CMK (cell line): ENCODE measurements around the gene NR0B1.

ENCODE experiments used
- DNase-seq: peaks from one replicate; pipeline ENCODE4 v3.0.0-alpha.2; 2010; ENCODE audit warnings: low read depth

NR0B1 gene, protein sequence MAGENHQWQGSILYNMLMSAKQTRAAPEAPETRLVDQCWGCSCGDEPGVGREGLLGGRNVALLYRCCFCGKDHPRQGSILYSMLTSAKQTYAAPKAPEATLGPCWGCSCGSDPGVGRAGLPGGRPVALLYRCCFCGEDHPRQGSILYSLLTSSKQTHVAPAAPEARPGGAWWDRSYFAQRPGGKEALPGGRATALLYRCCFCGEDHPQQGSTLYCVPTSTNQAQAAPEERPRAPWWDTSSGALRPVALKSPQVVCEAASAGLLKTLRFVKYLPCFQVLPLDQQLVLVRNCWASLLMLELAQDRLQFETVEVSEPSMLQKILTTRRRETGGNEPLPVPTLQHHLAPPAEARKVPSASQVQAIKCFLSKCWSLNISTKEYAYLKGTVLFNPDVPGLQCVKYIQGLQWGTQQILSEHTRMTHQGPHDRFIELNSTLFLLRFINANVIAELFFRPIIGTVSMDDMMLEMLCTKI

GRCh38 chrX:30309139-30309571, at the start of gene NR0B1:
Gene NR0B1 (minus strand): TSS chrX:30309390. CDS start chrX:30309363, 27 bp downstream.
- no peak for DNase-seq

GRCh38 chrX:30349946-30350345, 40.8 kb upstream of the NR0B1 start:
- no peak for DNase-seq

- no peak for DNase-seq
Observed at GRCh38 chrX:30343206-30343605, 34.0 kb upstream of the NR0B1 start.

DNA sequence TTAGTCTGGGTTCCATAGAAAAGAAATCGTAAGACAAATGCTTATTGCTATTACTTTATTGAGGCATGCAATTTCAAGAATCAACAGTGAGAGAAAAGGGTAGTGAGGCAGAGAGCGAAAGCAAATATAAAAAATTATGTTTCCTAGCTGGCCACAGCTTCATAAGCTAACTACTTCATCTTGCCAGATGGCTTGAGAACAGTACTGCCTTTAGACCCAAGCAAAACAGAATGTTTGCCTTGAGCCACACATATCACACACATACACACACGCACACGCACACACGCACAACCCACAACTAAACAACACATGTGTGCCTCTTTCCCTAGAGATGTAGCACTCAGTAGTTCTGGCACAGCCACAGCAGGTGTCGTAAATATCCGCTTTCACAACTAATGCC, 31.6 kb upstream of the NR0B1 start:
- no peak for DNase-seq

- DNase-seq: no peak
Observed at GRCh38 chrX:30327762-30328161, 18.6 kb upstream of the NR0B1 start.

- no peak for DNase-seq
Observed at GRCh38 chrX:30317308-30317707, 8.1 kb upstream of the NR0B1 start.

GRCh38 chrX:30313322-30313721, 4.1 kb upstream of the NR0B1 start:
- no peak for DNase-seq

- DNase-seq: no peak
Observed at GRCh38 chrX:30312858-30313257, 3.7 kb upstream of the NR0B1 start.

GRCh38 chrX:30310429-30311206, 1.4 kb upstream of the NR0B1 start:
- no peak for DNase-seq

DNA sequence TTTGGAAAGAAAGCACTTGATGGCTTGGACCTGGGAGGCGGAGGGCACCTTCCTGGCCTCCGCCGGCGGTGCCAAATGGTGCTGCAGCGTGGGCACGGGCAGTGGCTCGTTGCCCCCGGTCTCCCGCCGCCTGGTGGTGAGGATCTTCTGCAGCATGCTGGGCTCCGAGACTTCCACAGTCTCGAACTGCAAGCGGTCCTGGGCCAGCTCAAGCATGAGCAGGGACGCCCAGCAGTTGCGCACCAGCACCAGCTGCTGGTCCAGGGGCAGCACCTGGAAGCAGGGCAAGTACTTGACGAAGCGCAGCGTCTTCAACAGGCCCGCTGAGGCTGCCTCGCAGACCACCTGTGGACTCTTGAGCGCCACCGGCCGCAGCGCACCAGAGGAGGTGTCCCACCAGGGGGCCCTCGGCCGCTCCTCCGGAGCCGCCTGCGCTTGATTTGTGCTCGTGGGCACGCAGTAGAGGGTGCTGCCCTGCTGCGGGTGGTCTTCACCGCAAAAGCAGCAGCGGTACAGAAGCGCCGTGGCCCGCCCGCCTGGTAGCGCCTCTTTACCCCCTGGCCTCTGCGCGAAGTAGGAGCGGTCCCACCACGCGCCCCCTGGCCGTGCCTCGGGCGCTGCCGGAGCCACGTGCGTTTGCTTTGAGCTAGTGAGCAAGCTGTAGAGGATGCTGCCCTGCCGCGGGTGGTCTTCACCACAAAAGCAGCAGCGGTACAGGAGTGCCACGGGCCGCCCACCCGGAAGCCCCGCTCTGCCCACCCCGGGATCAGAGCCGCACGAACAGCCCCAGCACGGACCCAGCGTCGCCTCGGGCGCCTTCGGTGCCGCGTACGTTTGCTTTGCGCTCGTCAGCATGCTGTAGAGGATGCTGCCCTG, 689 bp downstream of the NR0B1 start:
- DNase-seq: no peak

- DNase-seq: no peak
Observed at GRCh38 chrX:30307466-30307865, 1.7 kb downstream of the NR0B1 start.

DNA sequence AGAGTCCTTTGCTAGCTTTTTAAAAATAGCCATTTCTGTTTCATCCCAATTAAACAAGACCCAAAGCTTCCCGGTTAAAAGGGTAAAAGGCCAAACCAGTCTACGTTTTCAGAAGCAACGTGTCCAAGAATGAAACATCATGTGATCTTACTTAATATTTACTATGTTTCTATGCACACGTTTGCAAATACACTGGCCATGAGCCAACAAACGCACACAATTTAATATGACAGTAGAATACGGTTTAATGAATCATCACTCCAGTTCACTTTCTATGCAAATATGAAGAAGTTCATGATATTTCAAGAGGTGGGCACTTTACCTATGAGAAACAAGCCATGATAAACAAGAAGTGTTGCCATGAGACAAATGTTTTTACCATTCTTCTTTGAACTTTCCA, 4.3 kb downstream of the NR0B1 start:
- no peak for DNase-seq

- DNase-seq: no peak
Observed at GRCh38 chrX:30302956-30303355, 6.2 kb downstream of the NR0B1 start.

DNA sequence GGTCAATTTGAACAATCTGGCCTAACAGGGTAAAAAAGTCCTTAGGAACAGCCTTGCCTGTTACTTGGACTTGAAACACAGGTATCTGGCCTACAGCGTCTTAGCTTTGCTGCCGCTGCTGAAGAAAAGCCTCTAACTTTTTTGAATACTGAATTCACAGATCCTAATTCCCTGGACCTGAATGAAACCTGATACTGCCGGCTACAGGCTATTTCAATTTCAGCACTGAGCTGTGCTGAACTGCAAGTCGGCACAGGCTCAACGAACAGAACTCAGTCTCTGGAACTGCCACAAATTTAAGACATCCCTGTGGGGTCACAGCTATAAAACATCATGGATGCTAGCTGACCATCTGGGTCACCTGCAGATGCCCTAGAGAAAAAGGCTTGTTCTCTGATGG, 7.2 kb downstream of the NR0B1 start:
- DNase-seq: no peak

GRCh38 chrX:30301208-30301607, 8.0 kb downstream of the NR0B1 start:
- no peak for DNase-seq

- no peak for DNase-seq
Observed at GRCh38 chrX:30296408-30297254, 12.6 kb downstream of the NR0B1 start.

- no peak for DNase-seq
Observed at GRCh38 chrX:30283456-30284200, 25.6 kb downstream of the NR0B1 start.

DNA sequence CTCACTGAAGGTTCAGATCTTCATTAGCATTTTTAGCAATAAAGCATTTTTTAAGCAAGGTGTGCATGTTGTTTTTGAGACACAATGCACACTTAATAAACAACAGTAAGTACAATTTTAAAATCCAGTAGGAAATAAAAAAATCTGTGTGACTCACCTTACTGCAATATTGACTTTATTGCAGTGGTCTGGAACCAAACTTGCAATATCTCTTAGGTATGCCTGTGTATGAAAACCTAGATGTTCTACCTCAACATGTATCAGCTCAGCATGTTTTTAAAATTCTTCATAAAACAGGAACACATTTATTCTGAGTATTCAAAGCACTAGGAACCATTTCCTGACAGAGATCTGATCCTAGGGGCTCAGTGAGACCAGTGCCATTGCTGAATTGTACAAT, 26.7 kb downstream of the NR0B1 start:
- no peak for DNase-seq

- DNase-seq: no peak
Observed at GRCh38 chrX:30280428-30280827, 28.8 kb downstream of the NR0B1 start.

GRCh38 chrX:30278365-30278764, 30.8 kb downstream of the NR0B1 start:
- no peak for DNase-seq

GRCh38 chrX:30275498-30275897, 33.7 kb downstream of the NR0B1 start:
- DNase-seq: no peak
